GM23338 (cell line): ENCODE measurements around the gene RBM19. TPM values are rescaled to one million over a fixed set of nuclear protein-coding genes. Genes with fewer than 3 reads are reported as not detected.

Experiments
- ATAC-seq: fragments of 200-7000 bp; cut with Tn5 transposase; 3 replicates; pipeline ENCODE4 v1.9.1; 2020
- DNase-seq: peaks from one replicate; pipeline ENCODE4 v3.0.0-alpha.2; 2015; ENCODE audit warnings: low spot score
- H2AFZ ChIP-seq: fragments of 200-600 bp; sonication (generic); 2 replicates; pipeline ENCODE4 v1.8.0; 2016; ENCODE audit warnings: antibody characterized with exemption, mild to moderate bottlenecking, moderate library complexity
- H3F3A ChIP-seq: fragments of 200-600 bp; sonication (generic); replicated peaks from 2 replicates; pipeline ENCODE4 v1.8.0; 2017; ENCODE audit warnings: antibody characterized with exemption, mixed run types, low read depth
- H3K27ac ChIP-seq: fragments of 200-600 bp; sonication (generic); 2 replicates; pipeline ENCODE4 v1.6.1; 2016; ENCODE audit warnings: low read depth
- H3K27me3 ChIP-seq: fragments of 200-600 bp; sonication (generic); 2 replicates; pipeline ENCODE4 v1.8.0; 2016; ENCODE audit warnings: mild to moderate bottlenecking, mixed run types, moderate library complexity; ENCODE audit not compliant: insufficient read depth
- H3K36me3 ChIP-seq: fragments of 200-600 bp; sonication (generic); 2 replicates; pipeline ENCODE4 v1.8.0; 2016; ENCODE audit warnings: mild to moderate bottlenecking; ENCODE audit not compliant: insufficient read depth
- H3K4me1 ChIP-seq: fragments of 200-600 bp; sonication (generic); 2 replicates; pipeline ENCODE4 v1.8.0; 2016; ENCODE audit warnings: mild to moderate bottlenecking, moderate library complexity; ENCODE audit not compliant: insufficient read depth
- H3K4me2 ChIP-seq: fragments of 200-600 bp; sonication (generic); 2 replicates; pipeline ENCODE4 v1.7.1; 2017; ENCODE audit warnings: mixed run types
- H3K4me3 ChIP-seq: fragments of 200-600 bp; sonication (generic); 2 replicates; pipeline ENCODE4 v1.6.1; 2016; ENCODE audit warnings: mixed run types
- H3K79me2 ChIP-seq: fragments of 200-600 bp; sonication (generic); replicated peaks from 2 replicates; pipeline ENCODE4 v1.8.0; 2017; ENCODE audit warnings: mild to moderate bottlenecking; ENCODE audit not compliant: insufficient read depth
- H3K9me2 ChIP-seq: fragments of 200-600 bp; sonication (generic); 2 replicates; pipeline ENCODE4 v1.8.0; 2017; ENCODE audit not compliant: insufficient read depth
- H4K20me1 ChIP-seq: fragments of 200-600 bp; sonication (generic); replicated peaks from 2 replicates; pipeline ENCODE4 v1.8.0; 2017; ENCODE audit warnings: mild to moderate bottlenecking; ENCODE audit not compliant: insufficient read depth
- H3K27ac Mint-ChIP-seq: 2 replicates; pipeline ENCODE4 v1.8.0; 2020; ENCODE audit warnings: inconsistent platforms, mild to moderate bottlenecking, moderate library complexity, mixed read lengths
- H3K27me3 Mint-ChIP-seq: 3 replicates; pipeline ENCODE4 v1.8.0; 2022; ENCODE audit warnings: low read depth, mild to moderate bottlenecking, moderate library complexity, mixed read lengths, inconsistent platforms; ENCODE audit not compliant: insufficient read depth, poor library complexity
- H3K36me3 Mint-ChIP-seq: 3 replicates; pipeline ENCODE4 v1.8.0; 2021; ENCODE audit warnings: low read depth, mild to moderate bottlenecking, inconsistent platforms, moderate library complexity, mixed read lengths
- H3K4me1 Mint-ChIP-seq: 3 replicates; pipeline ENCODE4 v1.8.0; 2020; ENCODE audit warnings: mild to moderate bottlenecking, inconsistent platforms, mixed read lengths
- H3K4me3 Mint-ChIP-seq: 3 replicates; pipeline ENCODE4 v1.8.0; 2021; ENCODE audit warnings: moderate library complexity, mild to moderate bottlenecking, inconsistent platforms, mixed read lengths
- H3K9me3 Mint-ChIP-seq: 3 replicates; pipeline ENCODE4 v1.8.0; 2020; ENCODE audit warnings: moderate library complexity, mild to moderate bottlenecking, inconsistent platforms, mixed read lengths
- ETS1 ChIP-seq: IDR thresholded peaks from 2 replicates; pipeline ENCODE4 v1.6.1; 2016; ENCODE audit warnings: antibody characterized with exemption
- EZH2 ChIP-seq: fragments of 200-600 bp; sonication (generic); IDR thresholded peaks from one replicate; pipeline ENCODE4 v1.8.0; 2017; ENCODE audit warnings: antibody characterized with exemption, mild to moderate bottlenecking, low read depth; ENCODE audit not compliant: unreplicated experiment
- NANOG ChIP-seq: IDR thresholded peaks from 2 replicates; pipeline ENCODE4 v1.6.1; 2016; ENCODE audit warnings: antibody characterized with exemption, borderline replicate concordance
- STAT1 ChIP-seq: IDR thresholded peaks from one replicate; pipeline ENCODE4 v1.6.1; 2016; ENCODE audit warnings: antibody characterized with exemption; ENCODE audit not compliant: unreplicated experiment
- ZNF462 ChIP-seq: fragments of 250-450 bp; sonication (Bioruptor Pico); IDR thresholded peaks from 2 replicates; pipeline ENCODE4 v1.5.0; 2020; ENCODE audit warnings: mild to moderate bottlenecking, moderate library complexity
- polyA plus RNA-seq: library from polyadenylated mRNA; unstranded; fragments of >200 nt; fragmentation: Nextera tagmentation; extraction: Ambion mirVana; gene quantifications from 2 replicates; pipeline ENCODE4 v1.2.1, GENCODE V29; 2016
- total RNA-seq: library from RNA; depleted of rRNA; stranded (reverse); fragments of >200 nt; shearing (Covaris generic); gene quantifications from 2 replicates; pipeline ENCODE4 v1.2.3, GENCODE V29; 2014

The RBM19 gene
- total and polyA plus RNA-seq, 2 experiments from 2014 or later, result 43.4 to 56.7 TPM

GRCh38 chr12:113939867-113940266 is 26.3 kb downstream of the RBM19 start (continued):
- no peak for TF ChIP-seq ZNF462 (CRISPR knock-in tag)

- ATAC-seq (no peak), DNase-seq (no peak)
- Mint-ChIP-seq H3K27ac (no peak overlapping the region), H3K4me1 (no peaks in the 10 kb centered on the region; the same call in 2 of the 3 replicates), H3K36me3 (peaks cover 70% of the 10 kb centered on the region), H3K27me3 (peaks cover 1% of the 10 kb centered on the region), H3K4me3 (no peak overlapping the region), H3K9me3 (no peaks in the 10 kb centered on the region)
- H2AFZ ChIP-seq, result no peak overlapping the region
- H3F3A ChIP-seq, result no peaks in the 10 kb centered on the region
- H3K27ac ChIP-seq, result no peak overlapping the region
- H3K79me2 ChIP-seq, result no peaks in the 10 kb centered on the region
- H3K4me1 ChIP-seq, result 0 out of 2 replicates have a peak, but pooled peaks cover under 1% of the 10 kb centered on the region
- H3K4me2 ChIP-seq, result no peak overlapping the region
- H3K36me3 ChIP-seq, result peaks cover 17% of the 10 kb centered on the region
- TF ChIP-seq STAT1, result no peak
- no peak for TF ChIP-seq NANOG
- no peaks in the 10 kb centered on the region; the same call in 1 of the 2 replicates for H4K20me1 ChIP-seq
- H3K27me3 ChIP-seq, result no peaks in the 10 kb centered on the region
- no peak overlapping the region for H3K4me3 ChIP-seq
- no peaks in the 10 kb centered on the region for H3K9me2 ChIP-seq
These were observed 27.7 kb downstream of the RBM19 start for GRCh38 chr12:113938471-113938870.

- no peaks in the 10 kb centered on the region for H3F3A ChIP-seq
- Mint-ChIP-seq H3K36me3 (peaks cover 58% of the 10 kb centered on the region), H3K9me3 (no peaks in the 10 kb centered on the region), H3K27me3 (peaks cover 2% of the 10 kb centered on the region), H3K4me3 (no peak overlapping the region), H3K4me1 (peaks cover 17% of the 10 kb centered on the region), H3K27ac (no peak overlapping the region)
- H3K79me2 ChIP-seq, result no peaks in the 10 kb centered on the region
- H3K4me3 ChIP-seq, result no peak overlapping the region
- no peaks in the 10 kb centered on the region for H3K9me2 ChIP-seq
- peaks cover 17% of the 10 kb centered on the region for H3K36me3 ChIP-seq
- H3K27ac ChIP-seq, result no peak overlapping the region
- no peak for DNase-seq
- ATAC-seq, result no peak
- H3K4me1 ChIP-seq, result 0 out of 2 replicates have a peak, but pooled peaks cover 8% of the 10 kb centered on the region
- H4K20me1 ChIP-seq, result no peaks in the 10 kb centered on the region; the same call in 1 of the 2 replicates
- H3K27me3 ChIP-seq, result no peaks in the 10 kb centered on the region
- no peak overlapping the region for H3K4me2 ChIP-seq
- H2AFZ ChIP-seq, result no peak overlapping the region
- TF ChIP-seq ETS1 (no peak), EZH2 (no peak)
These were observed 29.7 kb downstream of the RBM19 start for GRCh38 chr12:113936460-113936859.
